Neutrophil (primary cell): ENCODE data around the gene MAP2K5.

Source experiments
- H3K27ac ChIP-seq: fragments of 200-600 bp; sonication (generic); 2 replicates; pipeline ENCODE4 v1.5.1; 2016; ENCODE audit warnings: mild to moderate bottlenecking, moderate library complexity
- H3K27me3 ChIP-seq: fragments of 200-600 bp; sonication (generic); 2 replicates; pipeline ENCODE4 v1.6.0; 2016; ENCODE audit warnings: mild to moderate bottlenecking
- H3K36me3 ChIP-seq: fragments of 200-600 bp; sonication (generic); 2 replicates; pipeline ENCODE4 v1.5.1; 2017
- H3K4me1 ChIP-seq, 2 experiments: fragments of 200-600 bp in 1 of 2; sonication (generic) in 1 of 2; 1 replicate in 1 of 2; 2 replicates in 1 of 2; pipeline versions ENCODE4 v1.5.1 to v1.6.1; 2013 to 2016; ENCODE audit warnings: low read depth in 1 of 2, low read length in 1 of 2, mild to moderate bottlenecking in 1 of 2, moderate library complexity in 1 of 2; ENCODE audit not compliant: control insufficient read depth in 1 of 2, insufficient read depth in 1 of 2
- H3K4me3 ChIP-seq, 2 experiments: fragments of 200-600 bp in 1 of 2; sonication (generic) in 1 of 2; 1 replicate in 1 of 2; 2 replicates in 1 of 2; pipeline ENCODE4 v1.5.1; 2013 to 2016; ENCODE audit warnings: low read depth in 1 of 2, low read length in 1 of 2, mild to moderate bottlenecking in 1 of 2, moderate library complexity in 1 of 2
- H3K9me3 ChIP-seq: fragments of 200-600 bp; sonication (generic); 2 replicates; pipeline ENCODE4 v1.5.1; 2016
- CTCF ChIP-seq: fragments of 200-600 bp; sonication (generic); IDR thresholded peaks from 2 replicates; pipeline ENCODE4 v1.5.1; 2016; ENCODE audit warnings: antibody characterized with exemption

Gene MAP2K5

DNA sequence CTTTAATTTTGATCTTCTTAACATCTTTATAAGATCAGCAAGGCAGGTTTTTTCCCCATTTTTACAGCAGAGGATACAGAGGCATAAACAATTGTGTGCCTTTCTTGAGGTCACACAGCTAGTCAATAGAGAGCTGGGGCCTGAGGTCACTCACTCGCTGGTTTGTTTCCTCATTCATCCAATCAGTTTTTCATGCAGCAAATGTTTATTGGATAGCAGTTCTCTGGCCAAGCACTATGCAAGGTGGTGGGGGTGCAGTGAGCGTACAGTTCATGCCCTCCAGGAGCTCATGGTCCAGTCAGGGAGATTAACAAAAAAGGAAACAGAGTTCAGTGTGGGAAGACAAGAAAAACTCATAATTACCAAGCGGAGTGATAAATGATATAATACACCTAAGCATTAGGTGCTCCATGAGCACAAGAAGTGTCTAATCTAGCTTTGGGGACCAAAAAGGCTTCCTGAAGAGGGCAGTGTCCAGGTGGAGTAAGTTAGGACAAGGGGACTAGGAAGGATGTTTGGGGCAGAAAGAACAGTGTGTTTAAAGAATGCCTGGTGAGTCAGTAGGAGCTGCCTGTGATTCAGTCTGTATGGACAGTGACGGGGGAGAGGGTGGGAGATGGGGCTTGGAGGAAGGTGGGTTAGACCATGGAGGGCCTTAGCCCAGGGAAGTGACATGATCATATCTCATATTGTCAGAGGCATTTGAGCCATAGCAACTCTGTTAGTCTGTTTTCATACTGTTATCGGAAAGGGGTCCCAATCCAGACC lies 29.3 kb downstream of the MAP2K5 start:
- H3K4me1 ChIP-seq, result no peaks in the 10 kb centered on the region
- H3K4me3 ChIP-seq, result no peak overlapping the region
- no peak for TF ChIP-seq CTCF
- H3K27me3 ChIP-seq, result no peaks in the 10 kb centered on the region
- peaks cover 5% of the 10 kb centered on the region for H3K36me3 ChIP-seq
- H3K9me3 ChIP-seq, result no peaks in the 10 kb centered on the region
- no peak overlapping the region for H3K27ac ChIP-seq

- no peaks in the 10 kb centered on the region for H3K4me1 ChIP-seq
- no peaks in the 10 kb centered on the region for H3K9me3 ChIP-seq
- TF ChIP-seq CTCF, result no peak
- peaks cover 5% of the 10 kb centered on the region for H3K36me3 ChIP-seq
- H3K27me3 ChIP-seq, result no peaks in the 10 kb centered on the region
- H3K27ac ChIP-seq, result no peak overlapping the region
- no peak overlapping the region for H3K4me3 ChIP-seq
Observed at GRCh38 chr15:67573194-67573593, 30.7 kb downstream of the MAP2K5 start.

- peaks cover 5% of the 10 kb centered on the region for H3K36me3 ChIP-seq
- H3K27ac ChIP-seq, result no peak overlapping the region
- H3K4me3 ChIP-seq, result no peak overlapping the region
- H3K4me1 ChIP-seq, result no peaks in the 10 kb centered on the region
- no peak for TF ChIP-seq CTCF
- no peaks in the 10 kb centered on the region for H3K27me3 ChIP-seq
- no peaks in the 10 kb centered on the region for H3K9me3 ChIP-seq
Observed at GRCh38 chr15:67575039-67575502, 32.6 kb downstream of the MAP2K5 start.

DNA sequence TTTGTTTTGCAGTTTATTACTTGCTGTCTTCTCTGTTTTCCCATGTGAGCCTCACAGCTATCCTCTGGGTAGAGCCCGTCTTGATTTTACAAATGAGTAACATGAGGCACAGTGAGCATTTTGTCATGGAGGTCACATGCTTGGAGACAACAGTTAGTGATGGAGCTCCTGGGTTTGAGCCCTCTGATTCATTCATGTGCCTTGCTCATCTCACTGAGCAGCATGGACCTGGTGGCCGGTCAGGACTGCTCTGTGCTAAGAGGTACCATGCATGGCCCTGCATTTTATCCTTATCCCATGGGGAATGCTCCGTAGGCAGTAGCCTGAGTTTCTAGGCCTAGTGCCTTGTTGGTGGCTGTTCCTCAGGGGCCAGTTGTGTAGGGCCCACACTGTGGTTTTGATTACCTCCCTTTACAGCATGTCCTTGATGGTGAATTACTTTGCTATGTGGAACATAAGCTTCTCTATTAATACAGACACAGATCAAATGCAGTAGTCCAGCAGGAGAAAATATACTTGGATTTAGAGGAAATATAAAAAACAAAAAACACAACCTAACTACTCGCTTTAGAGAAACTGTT lies 35.6 kb downstream of the MAP2K5 start:
- Histone ChIP-seq H3K27ac (no peak overlapping the region), H3K27me3 (no peaks in the 10 kb centered on the region), H3K4me3 (no peak overlapping the region), H3K4me1 (no peaks in the 10 kb centered on the region), H3K36me3 (no peaks in the 10 kb centered on the region), H3K9me3 (no peaks in the 10 kb centered on the region)
- no peak for TF ChIP-seq CTCF

- no peak overlapping the region for H3K4me3 ChIP-seq
- H3K36me3 ChIP-seq, result no peaks in the 10 kb centered on the region
- H3K4me1 ChIP-seq, result no peaks in the 10 kb centered on the region
- no peak for TF ChIP-seq CTCF
- H3K9me3 ChIP-seq, result no peaks in the 10 kb centered on the region
- no peak overlapping the region for H3K27ac ChIP-seq
- no peaks in the 10 kb centered on the region for H3K27me3 ChIP-seq
Observed at GRCh38 chr15:67579164-67579563, 36.7 kb downstream of the MAP2K5 start.
